NT2/D1 (cell line): ENCODE results near the gene CCND3.

Experiments
- SUZ12 ChIP-seq: IDR thresholded peaks from 2 replicates; pipeline ENCODE4 v1.6.1; 2011; ENCODE audit not compliant: insufficient read length, insufficient read depth; ENCODE audit errors: extremely low read depth
- YY1 ChIP-seq: IDR thresholded peaks from 2 replicates; pipeline ENCODE4 v1.6.1; 2011; ENCODE audit not compliant: insufficient read length, insufficient read depth
- ZNF274 ChIP-seq: IDR thresholded peaks from 2 replicates; pipeline ENCODE4 v1.6.1; 2011; ENCODE audit warnings: mild to moderate bottlenecking, low read depth, low read length

GRCh38 chr6:41884957-41885356 is 56.7 kb downstream of the CCND3 start:
- TF ChIP-seq ZNF274 = no peak
- TF ChIP-seq YY1 = no peak
- TF ChIP-seq SUZ12 = no peak
